EL (cell line): ENCODE results near the gene ATG4C.
"Not testable (repeated sequence)": the region's sequence is repeated elsewhere in the genome, so short reads cannot be mapped to it uniquely, and the experiment has no call there.

Experiments used
- DNase-seq: peaks from one replicate; pipeline ENCODE4 v3.0.0-alpha.2; 2016

Gene ATG4C

GRCh38 chr1:62783736-62784508 lies at the start of gene ATG4C:
Gene ATG4C, plus strand, starts transcription at chr1:62784132. Its CDS starts 19,655 bp downstream, at chr1:62803787.
- peak; percentile 97 for DNase-seq

- DNase-seq, result peak; percentile 87
Observed at GRCh38 chr1:62735491-62736171, 48.3 kb upstream of the ATG4C start.

- DNase-seq, result not testable (repeated sequence)
Observed at GRCh38 chr1:62740701-62741100, 43.2 kb upstream of the ATG4C start.

- DNase-seq, result no peak
Observed at GRCh38 chr1:62744611-62745577, 39.0 kb upstream of the ATG4C start.

GRCh38 chr1:62746086-62746808 lies 37.7 kb upstream of the ATG4C start:
- peak; percentile 64 for DNase-seq

GRCh38 chr1:62746809-62747138 lies 37.2 kb upstream of the ATG4C start:
- no peak for DNase-seq

GRCh38 chr1:62753031-62753965 lies 30.6 kb upstream of the ATG4C start:
- no peak for DNase-seq

GRCh38 chr1:62754938-62755337 lies 29.0 kb upstream of the ATG4C start:
- not testable (repeated sequence) for DNase-seq

GRCh38 chr1:62756255-62756884 lies 27.6 kb upstream of the ATG4C start:
- DNase-seq, result not testable (repeated sequence)

- not testable (repeated sequence) for DNase-seq
Observed at GRCh38 chr1:62759232-62759875, 24.6 kb upstream of the ATG4C start.

- not testable (repeated sequence) for DNase-seq
Observed at GRCh38 chr1:62760021-62760782, 23.7 kb upstream of the ATG4C start.

GRCh38 chr1:62761223-62761870 lies 22.6 kb upstream of the ATG4C start:
- DNase-seq, result not testable (repeated sequence)

GRCh38 chr1:62762027-62762426 lies 21.9 kb upstream of the ATG4C start:
- not testable (repeated sequence) for DNase-seq

- DNase-seq, result no peak
Observed at GRCh38 chr1:62765981-62766380, 18.0 kb upstream of the ATG4C start.

GRCh38 chr1:62768551-62768950 lies 15.4 kb upstream of the ATG4C start:
- DNase-seq, result not testable (repeated sequence)

- DNase-seq, result no peak
Observed at GRCh38 chr1:62772607-62773295, 11.2 kb upstream of the ATG4C start.

GRCh38 chr1:62774006-62774405 lies 9.9 kb upstream of the ATG4C start:
- no peak for DNase-seq

GRCh38 chr1:62774971-62775595 lies 8.8 kb upstream of the ATG4C start:
- DNase-seq, result no peak
